ENCODE measurements around the gene PTCH2.
A peak's percentile ranks its signal among the peaks of the same experiment; 100 is the strongest.
"Not testable (repeated sequence)": the region's sequence is repeated elsewhere in the genome, so short reads cannot be mapped to it uniquely, and the experiment has no call there.

PTCH2 gene

GRCh38 chr1:44835738-44836675 is 7.0 kb downstream of the PTCH2 start:
- DNase-seq: peak; percentile 83

- DNase-seq: no peak
Measured at GRCh38 chr1:44834328-44834727, 8.7 kb downstream of the PTCH2 start.

DNA sequence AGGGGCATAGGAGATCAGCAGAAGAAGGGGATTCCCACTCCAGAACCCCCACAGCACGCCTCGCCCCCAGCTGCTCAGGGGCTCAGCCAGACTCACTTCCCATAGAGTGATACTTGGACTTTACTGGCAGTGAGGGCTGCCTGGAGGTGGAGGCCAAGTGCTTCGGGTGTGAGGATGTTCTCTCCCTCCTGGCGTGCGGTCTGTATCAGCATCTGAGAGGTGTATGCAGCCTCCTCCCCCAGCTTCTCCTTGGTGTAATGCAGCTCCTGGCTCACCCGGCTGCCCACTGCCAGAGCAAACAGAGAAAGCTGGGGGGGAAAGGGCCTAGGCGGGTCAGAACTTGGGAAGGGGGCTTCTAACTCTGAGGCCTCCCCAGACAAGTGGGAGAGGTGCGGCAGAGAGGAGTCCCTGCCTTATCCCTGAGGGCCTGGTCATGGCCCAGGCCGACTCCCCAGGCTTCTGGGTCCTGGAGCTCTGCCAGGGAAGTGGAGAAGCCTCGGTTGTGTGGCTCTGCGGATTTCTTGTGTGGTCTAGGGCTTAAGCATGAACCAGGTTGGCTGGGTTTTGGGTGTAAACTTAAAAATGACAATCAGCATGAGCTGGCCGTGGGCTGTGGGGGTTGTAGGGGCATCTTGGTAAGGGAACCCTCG is 10.9 kb downstream of the PTCH2 start:
- no peak for DNase-seq

DNA sequence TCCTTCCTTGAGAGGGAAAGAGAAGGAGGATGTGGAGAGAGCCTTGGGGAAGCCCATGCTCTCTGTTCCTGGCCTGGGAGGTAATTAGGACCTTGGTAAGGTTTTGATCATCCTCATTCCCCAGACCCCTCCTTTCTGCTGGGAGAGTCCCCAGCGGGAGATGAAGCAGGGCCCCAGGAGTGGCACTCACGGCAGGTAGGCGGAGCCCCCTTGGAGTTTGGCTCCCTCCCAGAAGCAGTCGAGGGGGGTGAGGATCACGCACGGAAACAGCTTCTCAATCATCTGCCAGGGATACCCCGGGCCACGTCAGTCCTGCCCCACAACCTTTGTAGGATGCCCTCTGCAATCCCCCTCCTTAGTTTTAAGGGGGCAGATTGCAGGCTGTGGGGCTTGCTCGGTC is 11.5 kb downstream of the PTCH2 start:
- DNase-seq: peak; percentile 22

- DNase-seq: no peak
Measured at GRCh38 chr1:44830900-44831304, 12.2 kb downstream of the PTCH2 start.

- no peak for DNase-seq
Measured at GRCh38 chr1:44829506-44830384, 13.3 kb downstream of the PTCH2 start.

GRCh38 chr1:44828841-44829440 is 14.1 kb downstream of the PTCH2 start:
- no peak for DNase-seq

GRCh38 chr1:44828003-44828651 is 14.9 kb downstream of the PTCH2 start:
- no peak for DNase-seq

DNA sequence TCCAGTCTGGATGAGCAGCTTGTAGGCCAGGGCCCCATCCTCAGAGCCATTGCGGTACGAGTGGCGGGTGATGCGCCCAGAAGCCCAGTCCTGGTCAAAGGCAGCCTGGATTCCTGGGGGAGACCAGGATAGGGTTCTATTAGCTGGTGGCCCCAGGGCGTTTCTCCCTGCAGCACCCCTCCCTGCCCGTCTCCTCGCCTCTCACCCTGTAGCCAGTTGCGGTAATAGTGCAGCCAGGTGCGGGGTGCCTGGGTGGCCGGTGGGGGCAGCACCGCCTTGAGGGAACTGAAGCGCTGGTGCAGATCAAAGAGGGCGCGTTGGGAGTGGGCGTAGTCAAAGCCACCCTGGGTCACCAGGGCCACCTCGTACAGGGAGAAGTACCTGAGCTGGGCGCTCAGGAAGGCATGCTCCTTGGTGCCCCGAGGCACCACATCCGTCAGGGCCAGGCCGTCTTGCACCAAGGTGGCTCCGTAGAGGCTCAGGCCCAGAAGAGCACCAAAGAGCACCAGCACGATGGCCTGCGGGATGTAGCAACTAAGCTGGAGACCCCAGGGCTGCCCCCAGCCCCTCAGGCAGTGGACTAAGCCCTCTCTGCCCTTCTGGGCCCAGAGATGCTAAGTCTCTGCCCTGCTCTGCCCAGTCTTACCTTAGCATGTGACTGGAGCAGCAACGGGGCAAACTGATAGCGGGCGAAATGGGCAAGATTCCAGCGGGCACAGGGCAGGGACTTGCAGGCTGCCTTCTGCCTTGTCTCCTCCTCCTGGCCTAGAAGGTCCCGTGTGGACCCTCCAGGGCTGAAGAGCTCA is 15.7 kb downstream of the PTCH2 start:
- no peak for DNase-seq

DNA sequence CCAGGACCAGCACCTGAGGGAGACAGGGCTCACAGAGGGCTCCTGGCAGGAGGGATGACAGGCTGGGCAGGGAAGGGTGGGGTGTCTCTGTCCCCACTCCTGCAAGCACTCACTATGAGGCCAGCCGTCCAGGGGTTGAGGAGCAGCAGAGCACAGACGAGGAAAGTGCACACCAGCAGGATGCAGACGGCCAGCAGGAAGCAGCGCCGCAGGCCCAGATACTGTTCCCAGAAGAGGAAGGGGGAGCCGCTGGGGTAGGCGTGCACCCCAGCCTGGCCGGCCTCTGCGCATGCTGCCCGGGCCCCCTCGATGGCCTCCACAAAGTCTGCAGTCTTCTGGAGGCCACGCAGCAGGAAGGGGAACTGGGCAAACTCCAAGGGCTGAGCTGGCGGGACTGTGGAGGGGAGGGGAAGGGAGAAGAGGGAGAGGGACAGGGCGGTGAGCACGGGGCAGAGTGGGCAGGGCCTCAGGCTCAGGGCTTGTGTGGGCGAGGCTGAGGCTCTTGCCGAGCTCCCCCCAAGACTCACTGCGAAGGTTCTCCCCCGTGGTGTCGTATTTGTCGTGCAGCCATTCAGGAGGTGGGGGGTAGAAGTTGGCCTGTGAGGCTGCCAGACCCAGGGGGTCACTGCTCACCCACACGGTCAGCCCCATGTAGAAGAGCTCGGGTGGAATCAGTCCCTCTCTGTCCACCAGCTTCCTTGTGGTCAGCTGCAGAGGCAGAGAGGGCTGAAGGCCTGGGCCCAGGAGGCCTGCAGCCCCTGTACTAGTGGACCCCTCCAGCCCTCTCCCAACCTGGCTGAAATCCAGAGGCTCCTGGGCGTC is 16.5 kb downstream of the PTCH2 start:
- DNase-seq: no peak

DNA sequence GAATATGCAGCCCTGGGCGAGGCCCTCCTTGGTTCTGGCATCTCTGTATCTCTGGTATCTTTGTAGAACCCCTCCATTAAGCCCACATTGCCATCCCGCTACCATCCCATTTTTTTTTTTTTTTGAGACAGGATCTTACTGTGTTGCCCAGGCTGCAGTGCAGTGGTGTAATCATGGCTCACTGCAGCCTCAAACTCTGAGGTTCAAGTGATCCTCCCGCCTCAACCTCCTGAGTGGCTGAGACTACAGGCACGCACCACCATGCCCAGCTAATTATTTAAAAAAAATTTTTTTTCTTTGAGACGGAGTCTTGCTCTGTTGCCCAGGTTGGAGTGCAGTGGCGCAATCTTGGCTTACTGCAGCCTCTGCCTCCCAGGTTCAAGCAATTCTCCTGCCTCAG is 18.7 kb downstream of the PTCH2 start:
- not testable (repeated sequence) for DNase-seq

- no peak for DNase-seq
Measured at GRCh38 chr1:44822981-44823451, 20.0 kb downstream of the PTCH2 start.

DNA sequence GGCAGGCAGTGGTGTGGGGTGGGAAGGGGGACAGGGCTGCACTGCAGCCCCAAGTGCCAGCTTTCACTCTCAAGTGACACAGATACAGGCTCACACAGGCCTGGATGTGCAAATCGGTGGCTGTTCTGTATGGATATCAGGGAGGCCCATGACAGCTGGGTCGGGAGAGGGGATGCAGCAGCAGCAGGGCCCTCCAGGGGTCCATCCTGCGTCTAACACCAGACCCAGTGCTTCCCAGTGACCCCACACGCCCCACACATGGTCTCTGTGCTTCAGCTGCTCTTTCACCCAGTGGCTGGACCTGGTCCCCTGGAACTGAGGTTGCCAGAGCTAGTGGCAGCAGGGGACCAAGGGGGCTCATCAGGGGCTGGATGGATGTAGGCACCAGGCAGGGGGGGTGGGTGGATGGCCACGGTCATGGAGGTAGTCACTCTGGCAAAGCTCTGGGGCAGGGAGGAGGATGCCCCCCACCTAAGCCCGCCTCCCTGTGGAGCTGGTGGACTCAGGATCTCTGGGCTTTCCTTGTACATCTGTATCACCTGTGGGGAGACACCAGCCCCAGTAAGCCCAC is 20.8 kb downstream of the PTCH2 start:
- no peak for DNase-seq

DNA sequence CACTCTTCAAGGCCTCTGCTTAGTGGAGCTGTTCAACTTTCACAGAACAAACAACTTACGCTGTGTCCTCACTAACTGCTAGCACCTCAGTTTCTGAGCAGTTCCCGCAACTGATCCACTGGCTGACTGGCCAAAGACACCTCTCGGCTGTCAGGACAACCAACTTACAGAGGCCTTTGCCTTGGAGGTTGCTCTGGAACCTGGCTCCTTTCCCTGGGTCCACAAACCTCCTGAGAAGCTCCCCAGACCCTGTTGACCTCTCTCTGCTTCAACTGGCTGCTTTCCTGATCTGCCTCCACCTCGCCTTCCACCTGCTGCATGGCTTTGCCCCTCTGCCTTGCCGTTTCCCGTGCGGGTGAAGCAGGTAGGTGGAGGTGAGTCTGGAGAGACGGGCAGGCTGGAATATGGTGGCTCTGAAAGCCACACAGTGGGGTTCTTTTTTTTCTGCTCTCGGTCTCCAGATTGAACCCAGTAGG is 21.8 kb downstream of the PTCH2 start:
- no peak for DNase-seq

DNA sequence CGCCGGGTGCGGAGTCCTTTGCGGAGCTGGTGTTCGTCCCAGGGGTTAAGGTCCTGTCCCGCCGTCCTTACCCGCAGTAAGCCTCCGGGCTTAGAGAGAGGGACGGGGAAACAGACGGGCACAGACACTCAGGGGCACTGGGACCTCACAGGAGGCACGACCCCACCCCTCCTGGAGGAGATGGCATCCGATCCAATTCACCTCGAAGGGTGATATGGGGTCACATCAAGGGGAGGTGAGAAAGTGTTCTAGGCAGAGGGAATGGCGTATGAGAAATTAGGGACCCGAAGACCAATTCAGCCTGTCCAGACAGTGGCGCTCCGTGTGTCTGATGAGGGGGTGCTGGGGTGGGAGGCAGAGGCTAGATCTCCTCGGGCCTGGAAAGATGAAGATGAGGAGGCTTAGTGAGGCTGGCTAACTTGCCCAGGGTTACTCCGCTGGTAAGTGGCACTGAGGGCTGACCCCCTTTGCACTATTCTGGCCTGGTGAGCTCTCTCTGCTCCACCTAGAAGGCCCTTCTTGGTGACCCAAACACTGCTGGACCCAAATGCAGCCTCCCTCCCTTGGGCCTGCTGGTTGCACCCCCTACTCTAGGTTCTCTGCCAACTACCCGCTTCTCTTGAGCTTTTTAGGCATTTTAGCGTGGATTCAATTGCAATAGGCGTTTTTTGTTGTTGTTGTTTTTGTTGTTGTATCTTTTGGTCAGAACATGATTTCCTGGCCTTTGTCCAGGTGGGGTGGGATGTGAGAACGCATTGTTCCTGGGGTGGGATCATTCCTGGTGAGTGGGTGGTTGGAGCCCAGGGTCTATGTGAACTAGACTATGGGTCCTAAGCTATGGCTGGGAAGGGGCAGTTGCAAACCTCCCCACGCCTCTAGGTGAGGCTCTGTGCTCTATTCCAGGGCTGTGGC is 22.5 kb downstream of the PTCH2 start:
- no peak for DNase-seq

GRCh38 chr1:44819608-44820327 is 23.3 kb downstream of the PTCH2 start:
- no peak for DNase-seq

DNA sequence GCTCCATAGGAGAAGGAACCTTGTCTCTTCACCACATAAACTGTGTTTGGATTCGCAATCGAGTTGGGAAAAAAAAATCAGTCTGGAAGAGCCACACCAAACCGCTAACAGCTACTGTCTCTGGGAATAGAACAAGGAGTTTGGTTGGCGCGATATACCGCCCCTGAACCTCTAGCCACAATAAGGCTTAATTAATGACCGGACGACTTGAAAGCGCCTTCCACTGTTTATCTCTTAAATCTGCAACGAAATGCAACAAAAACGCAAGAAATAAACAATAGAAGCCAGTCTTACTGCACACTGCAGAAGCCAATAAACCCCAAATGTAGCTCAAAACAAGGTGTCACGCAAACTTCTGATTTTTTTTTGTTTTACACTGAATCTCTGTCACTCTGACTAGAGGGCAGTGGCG is 23.9 kb downstream of the PTCH2 start:
- DNase-seq: no peak

All from DMS79 treated with DMSO at 0.1 percent for 48 hours (cell line).